ENCODE measurements around the gene KRTAP5-11.
"Not testable (repeated sequence)": the region's sequence is repeated elsewhere in the genome, so short reads cannot be mapped to it uniquely, and the experiment has no call there.

KRTAP5-11 gene

DNA sequence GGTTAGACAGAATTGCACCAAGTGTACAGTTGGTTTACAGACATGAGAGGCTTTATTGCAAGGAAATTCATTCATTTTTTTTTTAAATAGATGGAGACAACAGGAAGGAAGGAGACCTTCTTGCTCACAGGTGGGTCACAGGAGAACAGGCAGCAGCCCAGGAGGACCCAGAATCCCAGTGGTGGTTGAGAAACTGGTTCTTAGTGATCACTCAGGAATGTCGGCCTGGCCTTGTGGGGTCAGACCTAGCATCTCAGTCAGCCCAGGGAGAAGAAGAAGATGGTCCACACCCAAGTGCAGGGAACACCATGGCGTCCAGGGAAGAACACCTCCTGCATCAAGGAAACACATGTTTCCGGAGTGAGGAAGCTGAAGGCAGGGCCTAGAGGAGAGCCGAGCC is 849 bp downstream of the KRTAP5-11 start:
- no peak for DNase-seq (ENCODE audit: low read depth in 2 of 2, low spot score in 1 of 2)

DNA sequence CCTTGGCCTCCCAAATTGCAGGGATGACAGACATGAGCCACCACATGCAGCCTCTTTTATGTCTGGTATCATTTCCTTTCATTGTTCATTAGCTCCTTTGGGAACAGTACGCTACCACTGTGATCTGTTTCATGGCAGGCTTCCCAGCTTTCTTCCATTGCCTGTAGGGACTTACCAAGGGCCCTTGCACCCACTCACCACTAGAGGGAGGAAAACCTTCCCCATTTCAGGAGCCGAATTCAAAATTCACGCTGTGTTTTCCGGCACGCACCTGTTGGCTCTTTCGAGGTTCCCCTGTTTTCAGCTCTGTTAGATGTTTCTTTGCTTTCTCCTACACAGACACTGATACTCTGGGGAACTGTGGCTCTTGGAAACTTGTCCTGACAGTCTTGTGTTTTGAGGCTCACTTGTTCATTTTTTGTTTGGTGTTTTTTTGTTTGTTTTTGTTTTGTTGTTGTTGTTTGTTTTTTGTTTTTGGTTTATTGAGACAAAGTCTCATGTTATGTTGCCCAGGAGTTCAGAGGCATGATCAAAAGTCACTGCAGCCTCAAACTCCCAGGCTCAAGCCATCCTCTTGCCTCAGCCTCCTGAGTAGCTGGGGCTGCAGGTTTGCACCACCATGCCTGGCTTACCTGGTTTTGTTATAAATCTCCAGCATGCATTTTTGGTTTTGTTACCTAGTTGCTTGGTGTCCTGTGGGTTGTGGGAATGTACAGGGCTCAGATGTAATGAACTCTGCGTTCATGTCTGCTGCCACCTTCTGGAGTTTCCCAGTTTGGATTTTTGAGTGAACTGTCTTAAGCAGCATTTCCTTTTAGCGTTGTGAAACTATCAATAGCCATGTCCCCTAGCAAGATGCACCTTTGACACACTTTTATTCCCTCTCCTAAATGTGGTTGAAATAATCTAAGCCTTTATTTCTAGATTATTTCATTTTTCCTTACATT is 2.3 kb downstream of the KRTAP5-11 start:
- no peak for DNase-seq (ENCODE audit: low read depth in 2 of 2, low spot score in 1 of 2)

DNA sequence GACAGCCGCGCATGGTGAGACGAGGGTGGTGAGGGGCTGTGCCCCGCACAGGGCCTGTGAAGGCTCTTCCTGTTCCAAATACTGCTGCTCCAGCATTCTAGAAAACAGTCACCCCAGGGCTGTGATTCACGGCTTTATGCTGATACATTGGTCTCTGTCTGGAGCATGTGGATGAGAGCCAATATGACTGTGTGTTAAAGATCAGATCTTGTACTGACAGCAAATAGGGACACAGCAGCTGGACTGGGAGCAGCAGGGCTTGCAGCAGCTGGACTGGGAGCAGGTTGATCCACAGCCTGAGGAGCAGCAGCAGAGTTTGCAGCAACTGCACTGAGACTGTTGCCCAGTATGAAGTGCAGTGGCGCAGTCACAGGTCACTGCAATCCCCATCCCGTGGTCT is 3.2 kb downstream of the KRTAP5-11 start:
- not testable (repeated sequence) for DNase-seq (ENCODE audit: low read depth in 2 of 2, low spot score in 1 of 2)

GRCh38 chr11:71577469-71578004 is 5.1 kb downstream of the KRTAP5-11 start:
- no peak for DNase-seq (ENCODE audit: low read depth in 2 of 2, low spot score in 1 of 2)

GRCh38 chr11:71576688-71577465 is 5.8 kb downstream of the KRTAP5-11 start:
- DNase-seq (ENCODE audit: low read depth in 2 of 2, low spot score in 1 of 2): not testable (repeated sequence)

GRCh38 chr11:71575723-71576424 is 6.8 kb downstream of the KRTAP5-11 start:
- DNase-seq (ENCODE audit: low read depth in 2 of 2, low spot score in 1 of 2): no peak

DNA sequence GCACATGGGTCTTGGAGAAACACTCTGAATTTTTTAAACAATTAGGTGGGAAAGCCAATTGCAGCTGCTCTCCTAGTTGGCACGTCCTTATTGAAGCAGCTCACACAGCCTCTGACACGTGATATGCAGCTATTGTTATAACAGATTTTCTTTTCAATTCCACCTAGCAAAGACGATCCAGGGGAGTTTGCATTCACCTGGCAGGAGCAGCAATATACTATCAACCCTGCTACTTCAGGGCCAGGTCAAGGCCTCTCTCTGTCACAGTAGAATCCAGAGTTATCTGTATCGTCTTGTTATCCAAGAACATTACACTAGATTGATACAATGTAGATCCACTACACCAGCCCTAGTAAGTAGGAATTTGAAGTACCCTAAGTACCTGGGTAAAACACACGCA is 8.3 kb downstream of the KRTAP5-11 start:
- no peak for DNase-seq (ENCODE audit: low read depth in 2 of 2, low spot score in 1 of 2)

DNA sequence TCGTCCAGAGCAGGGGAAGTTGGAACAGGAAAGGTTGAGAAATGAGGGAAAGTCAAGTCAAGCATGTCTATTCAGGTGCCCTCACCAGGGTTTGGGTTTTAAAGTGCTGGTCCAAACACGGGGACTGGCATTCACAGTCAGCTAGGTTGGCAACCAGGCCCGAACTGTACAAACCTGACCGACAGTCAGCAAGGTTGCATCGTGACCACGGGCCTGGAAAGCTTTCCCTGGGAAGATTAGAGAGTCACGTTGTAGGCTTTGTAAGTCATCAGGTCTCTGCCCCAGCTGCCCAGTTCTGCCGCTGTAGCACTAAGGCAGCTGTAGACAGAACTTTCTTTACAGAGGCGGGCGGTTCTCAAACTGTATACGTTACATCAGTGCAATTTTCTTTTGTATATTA is 9.9 kb downstream of the KRTAP5-11 start:
- DNase-seq (ENCODE audit: low read depth in 2 of 2, low spot score in 1 of 2): no peak

DNA sequence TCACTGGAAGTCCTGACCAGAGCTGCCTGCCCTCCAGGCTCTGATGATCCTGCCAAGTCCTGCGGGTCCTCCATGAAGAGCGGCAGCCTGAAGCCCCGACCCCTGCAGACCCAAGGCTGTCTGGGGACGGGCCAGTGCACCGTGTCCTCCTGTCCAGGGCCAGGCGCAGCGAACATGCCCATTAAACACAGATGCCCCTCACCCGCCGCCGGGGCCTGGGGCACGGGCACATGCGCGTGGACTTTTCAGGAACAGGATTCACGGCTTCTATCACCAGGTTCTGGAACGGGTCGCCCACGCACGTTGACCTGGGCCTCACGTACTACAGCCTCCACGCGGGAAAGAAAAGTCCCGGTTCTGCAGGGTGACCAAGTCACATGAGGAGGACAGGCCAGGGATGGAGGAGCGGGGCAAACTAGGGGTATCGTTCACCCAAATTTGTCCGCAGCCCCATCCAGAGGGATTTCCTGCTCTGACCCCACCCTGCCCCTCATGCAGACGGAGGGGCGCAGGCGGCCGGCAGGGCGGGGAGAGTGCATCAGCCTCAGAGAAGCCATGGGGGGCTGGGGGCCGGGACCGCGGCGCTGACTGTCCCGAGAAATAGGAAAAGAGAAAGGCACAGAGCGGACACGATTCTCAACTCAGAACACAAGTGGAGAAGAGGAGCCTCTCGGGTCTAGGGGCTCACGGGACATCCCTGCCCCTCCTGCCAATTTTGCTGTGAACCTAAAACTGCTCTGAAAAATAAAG is 11.4 kb downstream of the KRTAP5-11 start:
- DNase-seq (ENCODE audit: low read depth in 2 of 2, low spot score in 1 of 2): not testable (repeated sequence)

DNA sequence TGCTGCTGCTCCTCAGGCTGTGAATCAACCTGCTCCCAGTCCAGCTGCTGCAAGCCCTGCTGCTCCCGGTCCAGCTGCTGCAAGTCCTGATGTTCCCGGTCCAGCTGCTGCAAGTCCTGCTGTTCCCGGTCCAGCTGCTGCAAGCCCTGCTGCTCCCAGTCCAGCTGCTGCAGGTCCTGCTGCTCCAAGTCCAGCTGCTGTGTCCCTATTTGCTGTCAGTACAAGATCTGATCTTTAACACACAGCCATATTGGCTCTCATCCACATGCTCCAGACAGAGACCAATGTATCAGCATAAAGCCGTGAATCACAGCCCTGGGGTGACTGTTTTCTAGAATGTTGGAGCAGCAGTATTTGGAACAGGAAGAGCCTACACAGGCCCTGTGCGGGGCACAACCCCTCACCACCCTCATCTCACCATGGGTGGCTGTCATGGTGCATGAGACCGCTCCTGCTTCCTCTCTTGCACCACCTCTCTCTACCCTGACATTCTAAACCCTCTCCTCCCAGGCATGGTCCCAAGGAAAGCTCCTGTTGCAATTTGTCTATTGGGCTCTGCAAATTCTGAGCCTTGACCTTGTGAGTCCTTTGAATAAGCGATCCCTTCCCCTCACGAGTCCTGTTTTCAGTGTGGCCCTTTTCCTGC is 13.8 kb downstream of the KRTAP5-11 start:
- DNase-seq (ENCODE audit: low read depth in 2 of 2, low spot score in 1 of 2): no peak

GRCh38 chr11:71567633-71568032 is 15.0 kb downstream of the KRTAP5-11 start:
- DNase-seq (ENCODE audit: low read depth in 2 of 2, low spot score in 1 of 2): not testable (repeated sequence)

GRCh38 chr11:71566626-71567599 is 15.8 kb downstream of the KRTAP5-11 start:
- DNase-seq (ENCODE audit: low read depth in 2 of 2, low spot score in 1 of 2): not testable (repeated sequence)

GRCh38 chr11:71566081-71566620 is 16.5 kb downstream of the KRTAP5-11 start:
- DNase-seq (ENCODE audit: low read depth in 2 of 2, low spot score in 1 of 2): no peak

DNA sequence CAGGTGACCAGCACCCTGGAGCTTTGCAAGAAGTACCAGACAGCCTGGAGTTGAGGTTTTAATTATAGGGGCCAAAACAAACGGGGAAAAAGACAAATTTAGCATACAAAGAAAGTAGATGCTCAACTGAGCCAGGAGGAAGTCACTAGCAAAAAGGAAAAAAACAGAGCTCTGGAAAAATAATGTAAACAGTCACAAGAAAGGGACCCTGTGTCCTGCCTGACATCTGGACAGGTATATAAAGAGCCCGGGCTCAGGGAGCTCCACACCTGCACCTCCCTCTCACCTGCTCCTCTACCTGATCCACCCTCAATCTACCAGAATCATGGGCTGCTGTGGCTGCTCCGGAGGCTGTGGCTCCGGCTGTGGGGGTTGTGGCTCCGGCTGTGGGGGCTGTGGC is 17.4 kb downstream of the KRTAP5-11 start, which contains the start of gene KRTAP5-10:
Gene KRTAP5-10, plus strand, starts transcription at position 301 of the 400 bp plus-strand sequence. Its CDS starts 25 bp downstream, at position 326.
- DNase-seq (ENCODE audit: low read depth in 2 of 2, low spot score in 1 of 2): no peak

DNA sequence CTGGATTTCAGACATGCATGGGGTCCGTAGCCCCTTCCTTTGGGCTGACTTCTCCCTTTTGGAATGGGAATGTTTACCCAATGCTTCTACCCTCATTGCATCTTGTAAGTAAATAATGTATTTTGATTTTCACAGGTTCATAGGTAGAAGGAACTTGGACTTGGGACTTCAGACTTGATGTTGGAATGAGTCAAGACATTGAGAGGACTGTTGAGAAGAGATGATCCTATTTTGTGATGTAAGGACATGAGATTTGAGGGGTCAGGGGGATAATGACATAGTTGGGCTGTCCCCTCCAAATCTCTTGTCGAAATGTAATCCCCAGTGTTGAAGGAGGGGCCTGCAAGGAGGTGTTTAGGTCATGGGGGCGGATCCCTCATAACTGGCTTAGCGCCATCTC is 18.2 kb downstream of the KRTAP5-11 start:
- no peak for DNase-seq (ENCODE audit: low read depth in 2 of 2, low spot score in 1 of 2)

DNA sequence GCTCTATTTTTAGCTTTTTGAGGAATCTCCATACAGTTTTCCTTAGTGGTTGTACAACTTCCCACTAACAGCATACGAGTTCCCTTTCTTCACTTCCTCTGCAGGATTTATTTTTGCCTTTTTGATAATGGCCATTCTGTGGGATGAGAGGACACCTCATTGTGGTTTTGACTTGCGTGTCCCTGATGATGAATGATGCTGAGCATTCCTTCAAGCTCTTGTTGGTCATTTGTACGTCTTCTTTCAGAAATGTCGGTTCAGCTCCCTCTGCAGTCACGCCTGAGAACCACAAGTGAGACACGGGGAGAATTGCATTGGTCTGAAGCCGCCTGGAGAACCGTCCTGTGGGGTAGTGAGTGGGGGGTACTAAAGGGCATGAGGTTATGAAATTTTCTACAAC is 19.3 kb downstream of the KRTAP5-11 start:
- DNase-seq (ENCODE audit: low read depth in 2 of 2, low spot score in 1 of 2): no peak

DNA sequence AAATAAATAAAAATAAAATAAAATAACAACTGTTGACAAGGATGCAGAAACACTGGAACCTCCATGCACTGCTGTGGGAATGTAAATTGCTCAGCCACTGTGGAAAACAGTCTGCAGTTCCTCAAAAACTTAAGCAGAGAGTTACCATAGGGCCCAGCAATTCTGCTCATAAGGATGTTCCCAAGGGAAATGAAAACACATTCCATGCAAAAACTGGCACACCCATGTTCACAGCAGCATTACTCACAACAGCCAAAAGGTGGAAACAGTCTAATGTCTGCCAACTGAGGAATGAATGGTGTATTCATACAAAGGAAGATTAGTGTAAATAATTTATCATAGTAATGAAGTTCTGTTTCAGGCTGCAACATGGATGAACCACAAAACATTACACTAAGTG is 20.6 kb downstream of the KRTAP5-11 start:
- no peak for DNase-seq (ENCODE audit: low read depth in 2 of 2, low spot score in 1 of 2)

DNA sequence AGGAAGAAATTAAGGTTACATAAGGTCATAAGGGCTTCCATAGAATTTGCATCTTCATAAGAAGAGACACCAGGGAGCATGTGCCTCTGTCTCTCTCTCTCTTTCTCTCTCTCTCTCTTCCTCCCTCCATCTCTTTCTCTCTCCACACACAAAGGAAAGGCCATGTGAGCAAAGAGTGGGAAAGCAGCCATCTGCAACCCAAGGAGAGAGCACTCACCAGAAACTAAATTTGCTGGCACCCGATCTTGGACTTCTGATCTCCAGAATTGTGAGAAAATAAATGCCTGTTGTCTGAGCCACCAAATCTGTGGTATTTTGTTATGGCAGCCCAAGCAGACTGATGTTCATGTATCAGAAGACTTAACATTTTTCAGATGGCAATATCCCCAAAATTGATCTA is 23.7 kb downstream of the KRTAP5-11 start:
- DNase-seq (ENCODE audit: low read depth in 2 of 2, low spot score in 1 of 2): no peak

All from stimulated activated CD8-positive, alpha-beta memory T cell treated with anti-CD3 and anti-CD28 coated beads, Interleukin-4, amount 100 ng/mL, for 1 hour (primary cell).